DND-41 (cell line): ENCODE measurements around the gene LAMC3.

ENCODE experiments used
- EZH2 ChIP-seq: IDR thresholded peaks from 3 replicates; pipeline ENCODE4 v1.6.1; 2012; ENCODE audit warnings: borderline replicate concordance, low read depth, mild to moderate bottlenecking, moderate library complexity, low read length, inconsistent platforms; ENCODE audit not compliant: severe bottlenecking
- TF ChIP-seq, protein P1 (sequence below): IDR thresholded peaks from 2 replicates; pipeline ENCODE4 v1.5.1; 2012; ENCODE audit warnings: borderline replicate concordance, low read length, moderate library complexity, mild to moderate bottlenecking; ENCODE audit not compliant: poor library complexity, severe bottlenecking; ENCODE audit errors: extremely low read depth

DNA sequence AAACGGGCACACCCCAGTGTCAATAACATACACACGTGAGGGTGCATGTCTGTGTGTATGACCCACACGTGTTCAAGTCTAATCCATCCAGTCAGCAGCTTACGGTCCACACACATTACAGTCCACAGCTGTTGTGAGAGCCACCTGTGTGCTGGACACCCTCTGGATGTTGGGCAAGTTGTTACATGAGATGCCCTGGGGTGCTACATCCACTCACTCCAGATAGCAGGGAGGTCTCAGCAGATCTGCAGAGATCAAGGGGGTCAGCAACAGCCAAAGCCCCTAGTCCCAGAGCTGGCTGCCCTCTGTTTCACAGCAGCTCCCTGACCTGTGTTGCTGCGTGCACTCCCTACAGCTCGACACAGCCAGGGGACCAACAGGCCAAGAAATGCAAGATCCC lies 83.1 kb downstream of the LAMC3 start:
- TF ChIP-seq, protein P1, sequence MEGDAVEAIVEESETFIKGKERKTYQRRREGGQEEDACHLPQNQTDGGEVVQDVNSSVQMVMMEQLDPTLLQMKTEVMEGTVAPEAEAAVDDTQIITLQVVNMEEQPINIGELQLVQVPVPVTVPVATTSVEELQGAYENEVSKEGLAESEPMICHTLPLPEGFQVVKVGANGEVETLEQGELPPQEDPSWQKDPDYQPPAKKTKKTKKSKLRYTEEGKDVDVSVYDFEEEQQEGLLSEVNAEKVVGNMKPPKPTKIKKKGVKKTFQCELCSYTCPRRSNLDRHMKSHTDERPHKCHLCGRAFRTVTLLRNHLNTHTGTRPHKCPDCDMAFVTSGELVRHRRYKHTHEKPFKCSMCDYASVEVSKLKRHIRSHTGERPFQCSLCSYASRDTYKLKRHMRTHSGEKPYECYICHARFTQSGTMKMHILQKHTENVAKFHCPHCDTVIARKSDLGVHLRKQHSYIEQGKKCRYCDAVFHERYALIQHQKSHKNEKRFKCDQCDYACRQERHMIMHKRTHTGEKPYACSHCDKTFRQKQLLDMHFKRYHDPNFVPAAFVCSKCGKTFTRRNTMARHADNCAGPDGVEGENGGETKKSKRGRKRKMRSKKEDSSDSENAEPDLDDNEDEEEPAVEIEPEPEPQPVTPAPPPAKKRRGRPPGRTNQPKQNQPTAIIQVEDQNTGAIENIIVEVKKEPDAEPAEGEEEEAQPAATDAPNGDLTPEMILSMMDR = no peak
- no peak for TF ChIP-seq EZH2
